ENCODE results near the gene UGT2B17.
"Not testable (repeated sequence)": the region's sequence is repeated elsewhere in the genome, so short reads cannot be mapped to it uniquely, and the experiment has no call there.

UGT2B17 gene

DNA sequence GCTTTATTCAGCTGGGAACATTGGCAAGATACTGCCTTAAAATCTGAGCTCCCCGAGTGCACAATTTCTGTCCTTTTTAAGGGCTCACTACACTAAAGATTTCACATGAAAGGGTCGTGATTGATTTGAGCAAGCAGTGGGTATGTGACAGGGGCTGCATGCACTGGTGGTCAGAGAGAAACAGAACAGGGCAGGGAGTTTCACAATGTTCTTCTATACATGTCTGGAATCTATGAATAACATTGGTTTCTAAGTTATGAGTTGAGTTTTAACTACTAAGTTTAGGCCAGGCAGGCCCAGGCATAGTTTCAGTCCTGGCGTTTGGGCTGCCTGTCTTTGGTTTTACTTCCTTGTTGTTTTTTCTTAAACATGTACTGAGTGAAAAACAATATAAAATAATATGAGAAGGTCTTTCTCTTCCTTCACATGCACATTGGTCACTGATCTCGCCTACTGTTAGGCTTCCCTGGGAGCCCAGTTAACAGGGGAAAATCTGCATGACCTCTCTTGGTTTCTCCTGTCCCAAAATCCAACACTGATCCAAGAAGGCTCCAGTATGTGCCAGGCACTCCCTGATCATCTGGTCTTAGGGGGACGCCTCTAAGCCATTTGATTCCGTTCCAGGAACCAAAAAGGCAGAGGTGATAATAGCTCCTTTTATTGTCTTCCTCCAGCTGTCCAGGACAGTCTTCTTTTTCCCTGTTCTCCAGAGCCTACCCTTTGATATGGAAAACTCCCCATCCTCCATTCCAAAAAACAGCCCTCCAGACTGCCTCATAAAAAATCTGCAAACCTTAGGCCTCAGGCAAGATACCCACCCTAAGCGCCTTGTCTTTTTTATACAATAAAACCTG lies at the start of gene UGT2B17:
Gene UGT2B17 (minus strand): TSS at position 51 of the 854 bp plus-strand sequence. CDS start 7,838 bp downstream, outside the sequence.
- DNase-seq: no peak

DNA sequence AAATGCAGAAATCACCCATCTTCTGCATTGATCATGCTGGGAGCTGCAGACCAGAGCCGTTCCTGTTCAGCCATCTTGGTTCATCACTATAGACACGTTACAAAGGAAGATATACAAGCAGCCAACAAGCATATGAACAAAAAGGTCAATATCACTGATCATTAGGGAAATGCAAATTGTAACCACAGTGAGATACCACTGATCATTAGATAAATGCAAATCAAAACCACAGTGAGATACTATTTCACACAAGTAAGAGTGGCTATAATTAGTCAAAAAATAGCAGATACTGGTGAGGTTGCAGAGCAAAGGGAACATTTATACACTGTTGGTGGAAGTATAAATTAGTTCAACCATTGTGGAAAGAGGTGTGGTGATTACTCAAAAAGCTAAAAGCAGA lies 46.6 kb upstream of the UGT2B17 start:
- not testable (repeated sequence) for DNase-seq

DNA sequence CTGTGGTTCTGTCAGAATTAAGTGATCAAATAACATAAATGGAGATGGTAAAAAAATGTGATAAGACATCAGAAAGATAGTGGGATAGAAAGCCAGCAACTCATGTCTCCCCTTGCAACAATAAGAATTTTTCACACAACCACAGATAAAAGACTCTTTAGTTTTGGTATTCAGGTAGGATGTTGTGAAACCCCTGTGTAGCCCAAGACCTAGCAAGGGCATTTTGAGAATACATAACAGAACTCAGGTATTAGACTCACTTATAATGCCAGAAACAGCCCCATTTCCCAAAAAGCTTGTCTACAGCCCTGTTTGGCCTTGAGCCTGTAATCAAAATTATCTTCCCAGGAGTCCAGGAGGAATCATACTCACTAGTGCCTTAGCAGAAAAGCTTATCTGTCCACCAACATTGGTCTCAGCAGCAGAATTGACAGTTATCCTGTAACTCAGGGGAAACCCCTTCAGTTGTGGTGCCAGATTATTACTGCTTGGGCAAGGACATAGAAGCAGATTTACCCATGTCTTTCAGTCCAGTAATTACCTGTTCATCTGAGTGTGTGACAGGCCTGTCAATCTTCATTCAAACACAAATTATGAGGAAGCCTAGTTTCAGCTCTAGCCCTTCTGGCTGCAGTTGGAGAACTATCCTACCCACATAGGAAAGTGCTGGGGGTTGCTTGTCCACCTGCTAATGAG lies 41.0 kb upstream of the UGT2B17 start:
- DNase-seq: no peak

DNA sequence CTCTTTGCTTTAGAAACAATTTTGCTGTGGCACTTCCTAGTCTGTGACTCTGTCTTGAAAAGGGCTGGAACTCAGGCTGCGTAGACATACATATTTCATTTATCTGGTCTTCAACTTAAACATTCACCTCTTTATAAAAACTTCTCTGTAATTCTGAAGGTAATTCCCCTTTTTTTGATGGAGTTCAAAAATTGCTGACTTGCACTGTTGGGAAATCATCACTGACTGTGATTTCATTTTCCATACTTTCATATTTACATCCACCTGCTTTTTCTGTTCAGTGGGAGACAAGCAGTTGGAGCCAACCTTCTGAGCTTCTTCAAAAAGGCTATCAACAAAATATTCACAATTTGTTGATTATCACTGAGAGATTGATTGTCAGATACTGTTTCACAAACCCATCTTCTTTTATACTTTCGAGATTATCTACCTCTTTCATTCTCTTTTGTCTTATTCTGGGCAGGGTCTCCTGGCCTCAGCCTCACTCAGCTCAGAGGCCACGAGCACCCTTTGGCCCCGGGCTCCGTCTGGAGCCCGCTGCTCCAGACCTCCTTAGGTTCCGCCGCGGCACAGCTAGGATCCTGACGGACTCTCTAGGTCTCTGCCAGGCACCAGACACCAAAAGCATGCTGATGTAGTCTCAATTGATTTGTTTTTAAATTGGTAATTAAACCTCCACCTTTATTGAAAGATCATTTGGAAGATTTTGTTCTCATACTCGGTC lies 39.7 kb upstream of the UGT2B17 start:
- no peak for DNase-seq

DNA sequence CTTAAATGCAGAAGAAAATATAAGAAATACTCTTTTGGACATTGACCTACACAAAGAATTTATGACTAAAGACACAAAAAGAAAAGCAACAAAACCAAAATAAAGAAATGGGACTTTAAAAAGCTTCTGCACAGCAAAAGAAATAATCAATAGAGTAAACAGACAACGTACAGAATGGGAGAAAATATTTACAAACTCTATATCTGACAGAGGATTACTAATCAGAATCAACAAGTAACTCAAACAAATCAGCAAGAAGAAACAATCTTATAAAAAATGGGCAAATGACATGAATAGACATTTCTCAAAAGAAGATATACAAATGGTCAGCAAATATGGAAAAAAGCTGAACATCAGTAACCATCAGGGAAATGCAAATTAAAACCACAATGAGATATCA lies 37.6 kb upstream of the UGT2B17 start:
- DNase-seq: no peak

DNA sequence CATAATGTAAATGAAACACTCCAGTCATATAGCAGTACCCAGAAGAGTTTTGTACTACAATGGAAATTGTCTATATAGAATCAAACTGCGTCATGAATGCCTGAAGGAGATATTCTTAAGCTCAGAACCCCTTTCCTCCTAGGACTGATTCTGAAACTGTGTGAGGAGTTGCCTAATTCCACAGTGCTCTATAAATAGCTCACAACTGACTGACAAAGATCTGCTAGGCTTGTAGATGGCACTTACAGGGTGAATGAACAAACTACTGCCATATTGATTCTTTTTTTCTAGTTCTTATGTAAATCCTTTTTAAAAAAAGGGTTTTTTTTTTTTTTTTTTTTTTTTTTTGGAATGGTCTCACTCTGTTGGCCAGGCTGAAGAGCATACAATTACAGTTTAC lies 30.1 kb upstream of the UGT2B17 start:
- no peak for DNase-seq

DNA sequence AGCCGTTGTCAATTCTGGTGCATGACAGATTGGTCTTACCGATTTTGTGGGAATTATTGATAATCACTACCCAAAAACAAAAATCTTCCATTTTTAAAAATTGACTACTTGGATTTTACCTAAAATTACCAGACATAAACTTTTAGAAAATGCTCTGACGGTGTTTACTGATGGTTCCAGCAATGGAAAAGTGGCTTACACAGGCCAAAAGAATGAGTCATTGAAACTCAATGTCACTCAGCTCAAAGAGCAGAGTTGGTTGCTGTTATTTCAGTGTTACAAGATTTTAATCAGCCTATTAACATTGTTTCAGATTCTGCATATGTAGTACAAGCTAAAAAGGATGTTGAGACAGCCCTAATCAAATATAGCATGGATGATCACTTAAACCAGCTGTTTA lies 23.0 kb upstream of the UGT2B17 start:
- DNase-seq: no peak

DNA sequence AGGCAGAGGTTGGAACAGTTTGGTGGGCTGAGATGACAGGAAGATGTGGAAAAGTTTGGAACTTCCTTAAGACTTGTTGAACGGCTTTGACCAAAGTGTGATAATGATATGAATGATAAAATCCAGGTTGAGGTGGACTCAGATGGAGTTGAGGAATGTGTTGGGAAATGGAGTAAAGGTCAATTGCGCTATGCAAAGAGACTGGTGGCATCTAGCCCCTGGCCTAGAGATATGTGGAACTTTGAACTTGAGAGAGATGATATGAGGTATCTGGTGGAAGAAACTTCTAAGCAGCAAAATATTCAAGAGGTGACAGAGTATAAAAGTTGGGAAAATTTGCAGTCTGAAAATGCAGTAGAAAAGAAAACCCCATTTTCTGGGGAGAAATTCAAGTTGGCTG lies 21.4 kb upstream of the UGT2B17 start:
- no peak for DNase-seq

DNA sequence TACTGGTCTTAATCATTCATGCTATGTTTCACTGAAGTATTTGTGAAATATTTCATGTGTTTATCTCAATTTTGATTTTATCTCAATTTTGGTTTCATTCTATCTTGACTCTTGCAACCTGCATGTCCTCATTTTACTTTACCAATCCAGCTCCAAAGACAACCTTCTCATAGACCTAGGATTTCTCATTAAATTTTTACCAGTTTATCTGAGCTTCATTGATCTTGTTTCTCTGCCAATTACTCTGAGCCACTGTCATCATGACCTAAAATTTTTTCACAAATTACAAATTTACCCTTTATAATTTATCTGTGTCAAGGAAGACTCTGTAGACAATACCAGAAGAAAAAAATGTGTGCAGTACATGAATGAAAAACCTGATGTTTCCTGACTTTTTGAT lies 18.6 kb upstream of the UGT2B17 start:
- no peak for DNase-seq

DNA sequence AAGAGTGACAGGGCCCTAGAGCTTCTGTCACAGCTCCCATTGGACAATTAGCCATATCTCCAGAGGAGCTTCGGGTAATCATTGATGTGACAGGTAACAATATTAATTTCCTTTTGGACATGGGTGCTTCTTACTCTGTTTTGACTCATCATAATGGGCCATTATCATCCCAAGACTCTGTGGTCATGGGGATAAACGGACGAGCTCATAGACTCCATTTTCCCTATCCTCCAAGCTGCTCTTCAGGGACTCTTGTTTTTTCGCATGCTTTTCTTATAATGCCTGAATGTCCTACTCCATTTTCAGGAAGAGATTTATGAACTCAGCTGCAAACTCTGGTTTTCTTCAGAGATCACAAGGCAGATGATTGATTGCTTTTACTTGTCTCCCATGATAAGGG lies 17.0 kb upstream of the UGT2B17 start:
- no peak for DNase-seq

DNA sequence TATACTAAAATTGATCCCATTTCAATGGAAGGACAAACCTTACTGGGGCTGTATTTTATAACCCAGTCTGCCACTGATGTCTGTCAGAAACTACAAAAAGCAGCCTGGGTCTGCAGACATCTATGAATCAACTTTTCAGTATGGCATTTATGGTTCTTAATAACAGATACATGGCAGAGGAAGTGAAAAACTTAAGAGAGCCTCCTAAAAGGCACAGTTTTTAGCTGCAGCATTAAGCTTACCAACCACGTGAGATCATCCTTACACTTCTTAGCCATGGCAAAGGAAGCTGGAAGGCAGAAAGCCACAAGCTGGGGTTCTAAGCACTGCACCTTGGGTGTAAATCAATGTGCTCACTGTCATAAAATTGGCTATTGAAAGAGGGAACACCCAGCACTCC lies 16.6 kb upstream of the UGT2B17 start:
- no peak for DNase-seq

DNA sequence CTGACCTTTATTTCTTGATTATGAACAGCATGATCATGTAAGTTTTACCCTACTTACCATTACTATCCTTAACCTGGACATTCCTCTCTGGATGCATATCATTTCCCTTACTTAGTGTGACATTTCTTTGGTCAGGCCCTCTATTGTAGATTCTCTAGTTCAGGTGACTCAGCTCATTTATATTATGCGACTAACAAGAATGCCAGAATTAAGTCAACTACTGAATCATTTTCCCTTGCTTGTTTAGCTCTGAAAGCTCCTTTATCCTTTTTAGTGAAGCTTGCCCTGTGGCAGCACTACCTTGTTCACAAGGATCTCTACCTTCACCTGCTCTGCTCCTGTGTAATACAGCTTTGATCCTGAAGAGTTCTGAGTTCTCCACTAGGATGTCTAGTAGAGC lies 15.1 kb upstream of the UGT2B17 start:
- no peak for DNase-seq

DNA sequence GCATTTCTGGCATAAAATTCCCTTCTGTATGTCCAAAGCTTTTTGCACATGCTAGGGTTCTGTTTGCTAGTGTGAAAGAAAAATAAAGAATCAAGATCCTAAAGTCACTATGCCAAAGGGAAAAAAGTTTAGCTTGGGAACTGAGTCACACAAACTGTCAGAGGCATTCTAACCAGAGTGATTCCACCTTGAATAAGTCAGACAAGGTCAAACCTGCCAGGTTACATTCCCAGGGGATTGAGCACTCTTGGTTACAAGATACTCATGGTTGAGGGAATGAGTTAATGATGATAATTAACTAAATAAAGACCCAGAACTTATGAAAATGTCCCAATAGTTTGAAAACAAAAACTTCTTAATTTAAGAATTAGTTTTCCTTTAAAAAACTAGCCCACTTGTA lies 13.7 kb upstream of the UGT2B17 start:
- DNase-seq: no peak

DNA sequence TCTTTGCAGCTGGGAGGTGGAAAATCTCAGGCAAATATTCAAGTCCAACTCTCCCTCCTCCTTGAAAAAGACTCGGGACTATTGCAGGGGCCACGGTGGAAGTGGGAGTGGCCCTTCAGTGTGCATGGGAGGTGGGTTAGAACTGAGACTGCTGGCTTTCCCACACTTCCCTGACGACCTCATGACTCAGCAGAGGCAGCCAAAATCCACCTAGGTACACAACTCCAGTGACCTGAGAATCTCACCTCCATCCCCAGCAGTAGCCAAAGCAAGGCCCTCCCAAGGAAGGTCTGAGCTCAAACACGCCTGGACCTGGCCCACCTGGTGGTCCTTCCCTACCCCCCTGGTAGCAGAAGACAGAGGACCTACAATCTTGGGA lies 6.2 kb upstream of the UGT2B17 start:
- DNase-seq: no peak

DNA sequence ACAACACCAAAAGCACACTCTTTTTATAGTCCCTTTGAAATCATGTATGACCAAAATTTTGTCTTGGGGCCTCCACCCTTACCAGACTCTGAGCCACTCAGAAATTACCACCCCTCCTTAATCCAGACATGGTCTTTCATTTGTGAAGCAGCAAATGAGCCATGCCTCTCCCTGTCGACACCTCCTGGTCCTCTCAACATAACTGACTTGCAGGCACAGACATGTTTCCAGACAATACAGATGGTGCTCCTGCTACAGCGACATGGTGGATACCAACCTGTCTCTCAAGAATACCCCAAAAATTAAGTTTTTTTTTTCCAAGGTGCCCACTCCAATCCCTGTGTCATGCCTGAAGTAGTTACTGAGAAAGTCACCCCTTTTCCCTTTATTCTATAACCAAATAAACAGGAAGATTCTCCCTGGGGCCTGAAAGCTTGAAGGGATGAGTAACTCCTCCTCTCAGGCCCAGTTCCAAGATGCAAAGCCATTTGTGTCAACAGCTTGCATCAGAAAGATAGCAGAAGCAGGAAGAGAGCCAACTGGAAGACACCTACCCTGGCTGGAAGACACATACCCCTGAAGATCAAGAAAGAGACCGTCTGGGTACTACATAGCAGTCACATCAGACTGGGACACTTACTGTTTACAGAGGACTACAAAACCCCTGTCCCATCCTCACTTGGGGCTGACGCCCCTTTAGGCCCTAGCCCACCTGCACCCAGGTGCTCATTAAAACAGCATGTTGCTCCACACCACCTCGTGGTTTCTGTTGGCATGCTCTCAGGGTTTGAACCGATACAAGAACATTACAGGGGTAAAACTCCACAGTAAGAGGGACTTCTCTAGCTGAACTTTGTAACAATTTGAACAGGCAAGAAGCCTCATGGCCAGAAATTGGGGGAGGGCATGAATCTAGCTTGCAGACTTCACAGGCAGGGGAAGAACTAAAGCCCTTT lies 5.5 kb upstream of the UGT2B17 start:
- DNase-seq: no peak

DNA sequence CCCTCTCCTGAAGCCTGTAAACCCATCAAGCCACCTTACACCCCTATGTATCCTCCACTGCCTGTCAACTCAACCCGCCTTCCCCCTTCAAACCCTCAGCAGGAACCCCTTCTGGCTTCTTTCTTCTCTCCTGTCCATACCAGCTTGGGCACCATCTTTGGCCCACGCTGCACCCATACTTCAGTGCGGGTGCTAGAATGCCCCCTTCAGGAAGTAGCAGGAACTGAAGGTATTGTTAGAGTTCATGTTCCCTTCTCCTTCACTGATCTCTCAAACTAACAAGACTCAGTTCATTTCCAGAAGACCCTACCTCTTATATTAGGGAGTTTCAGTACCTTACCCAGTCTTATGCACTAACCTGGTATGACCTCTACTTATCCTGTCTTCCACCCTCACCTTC lies 1.5 kb upstream of the UGT2B17 start:
- no peak for DNase-seq

DNA sequence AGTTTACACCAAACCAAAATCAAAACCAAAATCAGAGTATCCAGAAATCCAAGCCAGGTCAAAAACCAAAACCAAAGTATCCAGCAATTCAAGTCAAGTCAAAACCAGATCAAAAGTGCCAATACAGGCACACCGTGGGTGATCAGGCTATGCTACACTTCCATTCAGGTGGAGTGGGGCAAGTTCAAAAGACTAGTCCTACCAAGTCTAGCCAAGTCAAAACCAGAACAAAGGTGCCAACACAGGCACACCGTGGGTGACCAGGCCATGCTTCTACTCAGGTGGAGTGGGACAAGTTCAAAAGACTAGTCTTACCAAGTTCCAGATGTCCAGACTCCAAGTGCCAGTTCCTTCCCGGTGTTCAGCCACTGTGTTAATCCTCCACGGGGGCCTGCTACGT lies 486 bp downstream of the UGT2B17 start:
- DNase-seq: not testable (repeated sequence)

DNA sequence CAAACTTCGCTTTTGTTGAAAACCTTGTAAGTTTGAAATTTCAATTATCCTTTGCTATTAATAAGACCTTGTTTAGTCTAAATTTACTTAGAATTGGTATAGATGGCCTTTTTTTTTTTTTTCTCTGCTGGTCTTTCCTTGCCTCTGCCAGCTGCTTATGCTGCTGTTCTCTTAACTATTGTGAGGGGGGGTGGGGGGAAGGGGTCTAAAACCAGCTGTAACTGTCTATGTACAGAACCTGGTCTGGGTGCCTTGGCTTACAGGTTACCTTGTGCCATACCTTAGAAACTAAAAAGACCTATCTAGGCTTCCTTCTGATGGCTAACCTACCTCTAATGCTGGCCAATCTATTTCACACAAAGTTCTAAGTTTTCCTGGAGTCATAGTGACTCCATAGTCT lies 1.0 kb downstream of the UGT2B17 start:
- DNase-seq: no peak

DNA sequence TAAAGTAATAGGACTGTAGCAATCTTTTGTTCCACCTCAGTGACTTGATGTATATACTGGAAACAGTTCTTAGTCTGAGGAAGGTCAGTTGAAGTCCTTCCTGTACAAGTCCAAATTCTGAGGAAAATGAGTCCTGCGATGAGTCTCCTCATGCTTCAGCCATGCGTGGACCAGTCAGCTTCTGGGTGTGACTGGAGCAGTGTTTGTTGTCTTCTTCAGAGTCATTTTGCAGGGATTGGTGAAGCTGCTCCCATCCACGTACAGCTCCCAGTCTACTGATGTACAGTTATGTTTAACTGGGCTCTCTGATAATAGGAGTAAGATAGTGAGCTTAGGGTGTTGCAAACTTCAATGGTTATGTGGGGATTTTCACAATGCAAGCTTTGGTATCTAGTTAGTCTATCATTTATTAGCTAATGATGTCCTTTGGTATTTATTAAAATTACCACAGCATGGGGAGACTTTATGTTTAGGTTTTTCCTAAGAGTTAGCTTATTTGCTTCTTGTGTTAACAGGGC lies 3.4 kb downstream of the UGT2B17 start:
- DNase-seq: no peak

DNA sequence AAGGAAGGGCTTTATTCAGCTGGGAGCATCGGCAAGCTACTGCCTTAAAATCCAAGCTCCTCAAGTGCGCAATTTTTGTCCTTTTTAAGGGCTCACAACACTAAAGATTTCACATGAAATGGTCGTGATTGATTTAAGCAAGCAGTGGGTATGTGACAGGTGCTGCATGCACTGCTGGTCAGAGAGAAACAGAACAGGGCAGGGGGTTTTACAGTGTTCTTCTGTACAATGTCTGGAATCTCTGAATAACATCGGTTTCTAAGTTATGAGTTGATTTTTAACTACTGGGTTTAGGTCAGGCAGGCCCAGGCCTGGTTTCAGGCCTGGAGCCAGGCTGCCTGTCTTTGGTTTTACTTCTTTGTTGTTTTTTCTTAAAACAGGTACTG lies 6.0 kb downstream of the UGT2B17 start:
- no peak for DNase-seq

DNA sequence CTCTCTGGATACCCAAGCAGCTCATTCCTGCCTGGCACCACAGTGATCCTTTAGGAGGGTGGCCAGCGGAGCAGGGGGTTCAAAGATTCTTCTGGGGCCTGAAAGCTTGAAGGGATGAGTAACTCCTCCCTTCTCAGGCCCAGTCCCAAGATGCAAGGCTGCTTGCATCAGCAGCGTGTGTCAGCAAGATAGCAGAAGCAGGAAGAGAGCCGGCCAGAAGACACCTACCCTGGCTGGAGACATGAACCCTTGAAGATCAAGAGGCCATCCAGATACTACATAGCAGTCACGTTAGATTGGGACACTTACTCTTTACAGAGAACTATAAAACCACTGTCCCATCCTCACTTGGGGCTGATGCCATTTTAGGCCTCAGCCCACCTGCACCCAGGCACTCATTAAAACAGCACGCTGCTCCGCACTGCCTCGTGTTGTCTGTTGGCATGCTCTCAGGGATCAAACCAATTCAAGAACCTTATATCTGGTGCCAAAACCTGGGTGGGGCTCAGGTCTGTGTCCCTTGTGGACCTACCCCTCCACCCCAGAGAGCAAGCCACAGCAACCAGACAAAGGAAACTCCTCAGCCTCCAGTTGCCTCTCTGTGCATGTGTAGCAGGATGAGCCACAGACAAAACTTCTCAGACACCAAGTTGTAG lies 6.5 kb downstream of the UGT2B17 start:
- DNase-seq: no peak

DNA sequence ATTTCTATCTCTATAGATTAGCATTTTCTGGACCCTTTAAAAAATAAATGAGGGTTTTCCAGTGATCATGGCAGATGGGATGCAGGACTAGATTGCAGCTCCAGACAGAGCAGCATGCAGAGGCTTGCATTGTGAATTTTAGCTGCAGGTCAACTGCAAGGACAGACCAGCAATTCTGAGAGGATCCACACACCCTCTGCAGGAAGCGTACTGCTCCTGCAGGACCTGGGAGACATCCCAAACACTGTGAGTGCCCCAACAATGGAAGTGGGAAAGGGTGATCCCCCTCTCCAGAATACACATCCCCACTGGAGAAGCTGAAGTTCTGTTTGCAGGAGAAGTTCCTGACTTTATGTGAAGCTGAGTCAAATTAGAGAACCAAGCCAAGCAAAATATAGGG lies 7.1 kb downstream of the UGT2B17 start:
- not testable (repeated sequence) for DNase-seq
